Activated naive CD8-positive, alpha-beta T cell treated with anti-CD3 and anti-CD28 coated beads, Interleukin-2, amount 10 ng/mL, durations not matched to agents 7 days and 5 days (primary cell): ENCODE measurements around the gene KIF7. TPM values are rescaled to one million over a fixed set of nuclear protein-coding genes. Genes with fewer than 3 reads are reported as not detected.

Experiments used
- ATAC-seq: fragments of 150-1000 bp; cut with Tn5 transposase; one replicate; pipeline ENCODE4 v1.10.0; 2021; ENCODE audit warnings: low read depth, moderate library complexity
- POLR2A ChIA-PET: fragments of 350-600 bp; sonication (Branson Sonifier 250); formaldehyde crosslinking; loops from one replicate; lab custom pipeline; 2021; ENCODE audit warnings: antibody characterized with exemption; lab: Charles Lee
- DNase-seq: peaks from one replicate; pipeline ENCODE4 v3.0.0; 2021
- H3K27ac Mint-ChIP-seq: one replicate; pipeline ENCODE4 v1.8.0; 2022; ENCODE audit warnings: mild to moderate bottlenecking, mixed read lengths
- H3K27me3 Mint-ChIP-seq: one replicate; pipeline ENCODE4 v1.8.0; 2022; ENCODE audit warnings: mild to moderate bottlenecking, moderate library complexity, mixed read lengths
- H3K36me3 Mint-ChIP-seq: one replicate; pipeline ENCODE4 v1.8.0; 2021; ENCODE audit warnings: mild to moderate bottlenecking, mixed read lengths
- H3K4me1 Mint-ChIP-seq: one replicate; pipeline ENCODE4 v1.8.0; 2021; ENCODE audit warnings: mixed read lengths
- H3K4me3 Mint-ChIP-seq: one replicate; pipeline ENCODE4 v1.8.0; 2022; ENCODE audit warnings: mild to moderate bottlenecking, moderate library complexity, mixed read lengths
- H3K9me3 Mint-ChIP-seq: one replicate; pipeline ENCODE4 v1.8.0; 2021; ENCODE audit warnings: mixed read lengths
- total RNA-seq, 2 experiments: library from RNA; stranded (reverse); gene quantifications; one replicate each; pipeline ENCODE4 v1.2.3, GENCODE V29; 2021

KIF7 gene
- total RNA-seq, 2 experiments from 2014 or later: 0.14 to 0.20 TPM

DNA sequence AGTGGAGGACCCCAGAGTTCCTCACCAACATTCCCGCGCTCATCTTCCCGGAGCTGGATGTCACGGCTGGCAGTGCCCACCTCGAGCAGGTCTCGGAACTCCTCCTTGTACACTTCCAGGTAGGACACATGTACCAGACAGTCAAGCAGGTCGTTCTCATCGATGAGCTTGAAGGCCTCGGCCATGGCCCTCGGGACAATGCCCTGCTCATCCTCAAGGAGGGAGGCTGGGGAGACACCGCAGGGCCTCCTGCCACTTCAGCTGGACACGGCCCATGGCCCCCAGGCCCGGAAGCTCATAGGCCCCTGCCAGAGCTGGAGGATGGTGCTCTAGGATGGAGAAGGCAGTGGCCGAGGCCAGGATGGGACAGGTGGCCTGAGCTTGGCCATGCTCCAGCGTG lies 5.6 kb downstream of the KIF7 start:
- DNase-seq: no peak
- Mint-ChIP-seq H3K4me3 (no peak overlapping the region), H3K27me3 (peaks cover 17% of the 10 kb centered on the region), H3K4me1 (peaks cover 5% of the 10 kb centered on the region), H3K9me3 (no peaks in the 10 kb centered on the region), H3K27ac (no peak overlapping the region), H3K36me3 (no peaks in the 10 kb centered on the region)
- ATAC-seq: no peak
- POLR2A ChIA-PET: no interaction called here

DNA sequence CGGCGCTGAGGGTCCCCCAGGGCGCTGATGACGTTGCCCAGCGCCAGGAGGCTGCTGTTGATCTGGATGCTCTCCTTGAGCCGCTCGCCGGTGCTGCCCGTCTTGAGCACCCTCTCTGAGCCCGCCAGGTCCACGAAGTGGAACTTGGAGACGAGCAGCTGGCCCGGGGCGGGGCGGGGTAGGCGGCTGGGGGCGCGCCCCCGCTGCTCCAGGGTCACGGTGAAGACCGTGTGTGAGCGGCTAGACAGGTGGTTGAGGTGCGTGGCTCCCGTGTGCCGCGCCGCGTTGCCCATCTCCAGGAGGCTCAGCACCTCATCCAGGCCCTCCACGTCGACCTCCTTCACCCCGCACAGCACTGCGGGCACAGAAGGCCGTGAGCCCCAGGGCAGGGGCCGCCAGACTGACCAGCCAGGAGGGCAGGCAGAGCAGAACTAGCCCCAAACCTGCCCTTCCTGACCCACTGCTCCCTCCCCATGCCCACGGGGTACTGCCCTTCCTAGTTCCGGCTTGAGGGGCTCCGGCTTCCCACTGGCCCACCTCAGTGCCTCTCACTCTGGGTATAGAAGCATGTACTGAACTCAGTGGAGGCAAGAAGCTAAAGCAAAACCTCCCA lies 6.1 kb downstream of the KIF7 start:
- Mint-ChIP-seq H3K4me1 (no peaks in the 10 kb centered on the region), H3K9me3 (no peaks in the 10 kb centered on the region), H3K27ac (no peak overlapping the region), H3K36me3 (no peaks in the 10 kb centered on the region), H3K4me3 (no peak overlapping the region), H3K27me3 (peaks cover 11% of the 10 kb centered on the region)
- DNase-seq (no peak), ATAC-seq (no peak)
- POLR2A ChIA-PET: no interaction called here

DNA sequence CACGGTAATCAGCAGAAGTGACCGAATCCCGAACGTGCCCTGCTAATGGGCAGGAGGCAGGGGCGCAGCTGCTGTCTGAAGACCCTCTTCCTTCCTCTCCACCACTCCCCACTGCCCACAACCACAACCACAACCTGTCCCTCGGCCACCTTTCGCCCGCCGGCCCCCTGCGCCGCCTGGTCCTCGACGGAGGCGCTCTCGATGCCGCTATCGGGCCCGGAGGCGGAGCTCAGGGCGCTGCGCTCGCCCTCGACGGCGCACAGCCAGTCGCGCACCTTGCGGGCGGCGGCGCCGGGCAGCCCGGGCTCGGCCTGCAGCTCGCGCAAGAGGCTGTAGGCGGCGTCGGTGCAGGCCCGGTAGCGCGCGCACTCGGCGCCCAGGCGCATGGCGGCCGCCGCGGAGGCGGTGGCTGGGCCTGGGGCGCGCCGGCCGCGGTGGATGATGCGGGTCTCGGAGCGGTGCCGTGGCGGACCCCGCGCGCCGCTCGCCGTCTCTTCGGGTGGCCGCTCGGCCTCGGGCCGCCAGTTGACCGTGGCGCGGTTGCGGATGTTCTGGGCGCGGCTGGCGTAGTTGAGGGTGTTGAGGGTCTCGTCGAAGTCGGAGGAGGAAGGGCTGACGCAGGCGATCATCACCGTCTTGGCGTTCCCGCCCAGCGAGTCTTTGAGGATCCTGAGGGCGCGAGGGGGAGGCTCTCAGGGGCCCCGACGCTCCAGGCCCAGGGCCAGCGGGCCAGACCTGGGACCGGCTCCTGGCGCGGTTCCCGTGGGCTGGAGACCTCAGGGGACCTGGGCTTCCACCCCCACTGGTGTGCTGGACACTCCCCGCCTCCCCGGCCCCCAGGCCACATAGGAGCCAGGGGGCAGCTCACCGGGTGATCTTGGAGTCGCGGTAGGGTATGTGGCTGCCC lies 6.9 kb downstream of the KIF7 start:
- no peak overlapping the region for H3K4me3 Mint-ChIP-seq
- POLR2A ChIA-PET: no interaction called here
- H3K27me3 Mint-ChIP-seq: peaks cover 5% of the 10 kb centered on the region
- H3K9me3 Mint-ChIP-seq: no peaks in the 10 kb centered on the region
- no peaks in the 10 kb centered on the region for H3K36me3 Mint-ChIP-seq
- H3K27ac Mint-ChIP-seq: no peak overlapping the region
- ATAC-seq (no peak), DNase-seq (no peak)
- H3K4me1 Mint-ChIP-seq: no peaks in the 10 kb centered on the region

DNA sequence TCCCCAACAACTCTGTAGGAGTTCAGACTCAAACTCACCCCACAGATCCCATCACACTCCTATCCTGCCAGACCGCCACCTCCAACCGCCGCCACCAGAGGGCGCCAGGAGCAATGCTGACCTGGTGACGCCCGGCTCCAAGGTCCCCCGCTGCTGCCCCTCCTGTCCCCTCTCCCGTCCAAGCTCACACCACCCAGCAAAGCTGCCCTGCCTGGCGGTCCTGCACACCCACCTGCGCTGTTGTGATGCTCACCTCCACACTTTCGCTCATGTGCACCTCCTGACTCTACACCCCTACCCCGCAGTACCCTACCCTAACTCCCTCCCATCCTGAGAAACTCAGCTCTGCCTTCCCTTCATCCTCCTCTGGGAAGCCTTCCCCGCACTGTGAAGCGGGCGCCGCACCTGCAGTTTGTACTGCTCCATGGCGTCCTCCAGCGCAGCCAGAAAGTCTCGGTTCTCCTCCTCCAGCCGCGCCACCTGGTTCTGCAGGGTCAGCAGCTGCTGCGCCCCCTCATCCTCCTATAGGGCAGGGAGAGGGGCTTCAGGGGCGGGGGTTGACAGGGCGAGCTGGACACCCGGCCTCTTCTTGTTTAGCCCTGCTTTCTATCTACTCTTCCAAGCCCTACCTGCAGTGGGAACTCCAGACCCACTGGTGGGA lies 7.9 kb downstream of the KIF7 start:
- H3K27me3 Mint-ChIP-seq: no peaks in the 10 kb centered on the region
- H3K36me3 Mint-ChIP-seq: no peaks in the 10 kb centered on the region
- ATAC-seq (peak; percentile 67), DNase-seq (peak; percentile 82)
- no peak overlapping the region for H3K4me3 Mint-ChIP-seq
- no peak overlapping the region for H3K27ac Mint-ChIP-seq
- H3K4me1 Mint-ChIP-seq: peaks cover 5% of the 10 kb centered on the region
- no peaks in the 10 kb centered on the region for H3K9me3 Mint-ChIP-seq
- POLR2A ChIA-PET: no interaction called here

DNA sequence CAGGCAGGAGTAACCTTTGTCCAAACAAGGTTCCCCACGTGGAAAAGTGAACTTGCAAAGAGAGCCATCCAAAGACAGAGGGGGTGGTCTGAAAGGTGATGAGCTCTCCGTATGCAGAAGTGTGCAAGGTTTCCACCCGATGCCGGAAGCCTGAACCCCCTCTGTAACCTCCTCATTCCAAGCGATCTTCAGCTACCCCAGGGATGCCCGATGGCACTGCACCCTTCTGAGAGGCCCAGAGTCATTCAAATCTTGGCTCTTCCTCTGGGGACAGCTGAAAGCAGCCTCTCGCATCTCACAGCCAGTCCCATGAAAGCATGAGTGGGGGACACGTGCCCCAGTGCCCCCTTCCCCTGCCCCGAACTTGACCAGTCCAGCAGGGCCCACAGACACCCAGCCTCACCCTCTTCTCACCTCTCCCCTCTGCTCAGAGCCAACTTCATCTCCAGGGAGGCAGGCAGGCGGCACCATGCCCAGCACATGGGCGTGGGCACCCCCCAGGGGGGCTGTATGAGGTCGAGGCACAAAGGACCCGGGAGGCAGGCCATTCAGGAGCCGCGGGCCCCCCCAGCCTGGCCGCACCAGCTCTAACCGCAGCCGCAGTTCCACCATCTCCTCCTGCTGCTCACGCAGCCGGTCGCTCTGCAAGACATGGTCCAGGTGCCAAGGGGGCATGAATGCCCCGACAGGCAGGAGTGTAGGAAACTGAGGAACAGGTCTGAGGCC lies 8.7 kb downstream of the KIF7 start:
- no peak for ATAC-seq
- POLR2A ChIA-PET: no interaction called here
- H3K4me3 Mint-ChIP-seq: no peak overlapping the region
- H3K27ac Mint-ChIP-seq: no peak overlapping the region
- no peaks in the 10 kb centered on the region for H3K9me3 Mint-ChIP-seq
- H3K27me3 Mint-ChIP-seq: no peaks in the 10 kb centered on the region
- no peak for DNase-seq
- H3K36me3 Mint-ChIP-seq: no peaks in the 10 kb centered on the region
- H3K4me1 Mint-ChIP-seq: peaks cover 5% of the 10 kb centered on the region

DNA sequence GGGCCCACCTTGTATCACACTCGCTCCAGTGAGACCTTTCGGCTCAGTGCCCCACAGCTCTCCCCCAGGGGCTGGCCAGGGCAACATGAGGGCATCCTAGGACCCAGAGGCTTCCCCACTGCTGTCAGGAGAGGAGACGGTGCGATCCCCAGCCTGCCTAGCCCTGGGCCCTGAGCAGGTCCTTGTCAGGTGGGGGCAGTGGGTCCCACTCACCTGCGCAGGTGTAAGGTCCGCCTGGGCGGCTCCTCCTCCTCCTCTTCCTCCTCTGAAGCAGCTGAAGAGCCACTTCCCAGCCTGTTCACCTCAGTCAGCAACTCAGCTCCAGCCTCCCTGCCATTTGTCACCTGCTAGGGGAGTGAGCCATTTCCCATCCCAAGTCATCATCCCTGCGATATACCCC lies 9.6 kb downstream of the KIF7 start:
- peaks cover 5% of the 10 kb centered on the region for H3K4me1 Mint-ChIP-seq
- DNase-seq (no peak), ATAC-seq (no peak)
- no peaks in the 10 kb centered on the region for H3K9me3 Mint-ChIP-seq
- no peaks in the 10 kb centered on the region for H3K36me3 Mint-ChIP-seq
- H3K27me3 Mint-ChIP-seq: no peaks in the 10 kb centered on the region
- H3K27ac Mint-ChIP-seq: no peak overlapping the region
- H3K4me3 Mint-ChIP-seq: no peak overlapping the region
- POLR2A ChIA-PET: no interaction called here

DNA sequence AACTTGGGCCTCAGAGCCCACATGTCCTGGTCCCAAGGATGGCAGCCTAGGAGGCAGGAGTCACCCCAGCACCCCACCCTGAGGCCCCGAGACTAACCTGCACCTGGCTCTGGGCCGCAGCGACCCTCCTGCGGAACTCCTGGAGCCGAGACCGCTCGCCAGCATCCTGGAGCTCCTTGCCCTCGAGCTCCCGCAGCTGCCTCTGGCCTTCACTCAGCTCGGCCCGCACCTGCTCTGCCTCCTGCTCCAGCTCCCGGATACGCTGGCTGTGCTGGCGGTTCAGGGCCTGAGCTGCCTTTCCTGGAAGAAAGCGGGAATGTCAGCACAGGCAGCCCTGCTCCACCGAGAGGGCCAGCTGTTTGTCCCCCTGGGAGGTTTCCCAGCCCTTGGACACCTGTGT lies 13.2 kb downstream of the KIF7 start:
- Mint-ChIP-seq H3K27me3 (no peaks in the 10 kb centered on the region), H3K4me3 (no peak overlapping the region), H3K27ac (no peak overlapping the region), H3K36me3 (no peaks in the 10 kb centered on the region), H3K4me1 (peaks cover 5% of the 10 kb centered on the region), H3K9me3 (no peaks in the 10 kb centered on the region)
- no peak for DNase-seq
- ATAC-seq: no peak
- POLR2A ChIA-PET: no interaction called here

DNA sequence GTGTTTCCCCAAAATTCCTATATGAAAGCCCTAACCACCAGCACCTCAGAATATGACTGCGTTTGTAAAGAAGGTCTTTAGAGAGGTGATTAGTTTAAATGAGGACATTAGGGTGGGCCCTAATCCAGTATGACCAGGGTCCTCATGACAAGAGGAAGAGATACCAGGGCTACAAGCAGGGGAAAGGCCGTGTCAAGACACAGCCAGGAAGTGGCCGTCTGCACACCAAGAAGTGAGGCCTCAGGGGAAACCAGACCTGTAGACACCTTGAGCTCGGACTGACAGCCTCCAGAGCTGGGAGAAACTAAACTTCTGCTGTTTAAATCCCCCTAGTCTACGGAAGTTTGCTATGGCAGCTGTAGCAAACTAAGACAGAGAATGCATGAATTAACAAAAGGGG lies 14.2 kb downstream of the KIF7 start:
- H3K36me3 Mint-ChIP-seq: no peaks in the 10 kb centered on the region

DNA sequence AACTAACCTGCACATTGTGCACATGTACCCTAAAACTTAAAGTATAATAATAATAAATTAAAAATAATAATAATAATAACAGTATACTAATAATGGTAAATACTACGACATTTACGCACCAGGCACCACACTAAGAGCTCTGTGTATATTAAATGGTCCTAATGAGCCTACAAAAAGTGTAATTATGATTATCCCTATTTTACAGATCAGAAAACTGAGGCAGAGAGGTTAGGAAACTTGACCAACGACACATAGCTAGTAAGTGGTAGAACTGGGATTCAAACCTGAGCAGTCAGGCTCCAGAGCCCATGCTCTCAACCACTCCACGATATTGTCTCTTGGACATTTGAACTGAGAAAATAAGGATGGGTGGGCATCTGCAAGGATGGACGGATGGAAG lies 15.0 kb downstream of the KIF7 start:
- Mint-ChIP-seq H3K27ac (no peak overlapping the region), H3K27me3 (no peaks in the 10 kb centered on the region), H3K4me3 (no peak overlapping the region), H3K9me3 (peaks cover 2% of the 10 kb centered on the region), H3K36me3 (peaks cover 2% of the 10 kb centered on the region), H3K4me1 (peaks cover 5% of the 10 kb centered on the region)
- DNase-seq (no peak), ATAC-seq (no peak)
- POLR2A ChIA-PET: no interaction called here

More for the DNA sequence above, 14.2 kb downstream of the KIF7 start:
- ATAC-seq (no peak), DNase-seq (no peak)
- no peak overlapping the region for H3K27ac Mint-ChIP-seq
- peaks cover 5% of the 10 kb centered on the region for H3K4me1 Mint-ChIP-seq
- no peaks in the 10 kb centered on the region for H3K27me3 Mint-ChIP-seq
- POLR2A ChIA-PET: no interaction called here
- H3K9me3 Mint-ChIP-seq: no peaks in the 10 kb centered on the region
- no peak overlapping the region for H3K4me3 Mint-ChIP-seq

DNA sequence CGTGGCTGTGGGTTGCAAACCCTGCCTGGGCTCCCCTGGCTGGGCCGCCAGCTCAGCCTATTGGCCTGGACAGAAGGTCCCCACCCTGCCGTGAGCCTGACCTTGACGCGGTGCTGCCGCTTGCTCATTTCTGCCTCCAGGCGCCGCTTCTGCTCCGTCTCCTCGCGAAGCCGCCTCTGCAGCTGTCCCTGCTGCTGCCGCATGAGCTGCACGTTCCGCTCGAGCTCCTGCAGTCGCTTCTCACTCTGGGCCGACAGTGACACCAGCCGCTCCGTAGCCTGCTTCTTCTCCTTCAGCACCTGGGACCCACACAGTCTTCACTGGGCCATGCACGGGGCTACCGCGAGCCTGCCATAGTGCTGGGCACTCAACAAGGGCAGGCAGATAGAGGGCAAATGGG lies 21.7 kb downstream of the KIF7 start:
- ATAC-seq: no peak
- POLR2A ChIA-PET: no interaction called here
- H3K27ac Mint-ChIP-seq: no peak overlapping the region

DNA sequence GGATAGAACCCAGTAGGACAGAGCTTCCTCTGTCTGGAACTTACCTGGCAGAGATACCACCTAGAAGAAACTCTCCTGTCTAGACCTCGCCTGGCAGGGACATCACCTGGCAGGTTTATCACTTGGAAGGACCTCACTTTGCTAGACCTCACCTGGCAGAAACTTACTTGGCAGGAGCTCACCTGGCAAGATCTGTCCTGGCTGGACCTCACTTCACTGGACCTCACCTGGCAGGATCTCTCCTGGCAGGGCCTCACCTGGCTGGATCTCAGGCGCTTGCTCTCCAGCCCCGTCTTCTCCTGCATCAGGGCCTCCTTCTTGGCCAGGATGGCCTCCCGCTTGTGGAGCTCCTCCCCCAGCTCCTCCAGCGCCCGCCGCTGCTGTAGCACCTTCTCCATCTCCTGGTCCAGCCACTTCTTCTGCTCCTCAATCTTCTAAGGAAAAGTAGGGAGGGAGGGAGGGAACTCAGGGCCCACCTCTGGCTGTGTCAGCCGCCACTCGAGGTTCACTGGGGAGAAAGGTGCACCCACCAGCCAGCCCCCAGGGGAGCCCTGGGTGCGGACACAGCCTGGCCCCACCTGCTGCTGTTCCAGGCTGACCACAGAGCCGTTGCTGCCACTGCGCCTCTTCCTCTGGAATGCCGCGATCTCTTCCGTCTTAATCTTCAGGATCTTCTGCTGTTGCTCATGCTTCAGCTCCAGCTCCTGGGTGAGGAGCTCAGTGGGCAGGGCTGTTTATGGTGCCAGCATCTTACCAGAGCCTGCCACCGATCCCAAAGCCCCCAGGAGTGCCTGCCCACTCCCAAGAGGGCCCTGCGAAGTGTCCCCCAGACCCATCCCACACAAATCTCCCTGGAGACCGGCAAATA lies 22.5 kb downstream of the KIF7 start:
- Mint-ChIP-seq H3K36me3 (peaks cover 30% of the 10 kb centered on the region), H3K9me3 (peaks cover 2% of the 10 kb centered on the region), H3K4me3 (no peak overlapping the region), H3K4me1 (no peaks in the 10 kb centered on the region), H3K27me3 (no peaks in the 10 kb centered on the region), H3K27ac (no peak overlapping the region)
- POLR2A ChIA-PET: no interaction called here
- ATAC-seq: no peak
- no peak for DNase-seq

More for the DNA sequence above, 21.7 kb downstream of the KIF7 start:
- no peak for DNase-seq
- Mint-ChIP-seq H3K27me3 (no peaks in the 10 kb centered on the region), H3K4me1 (no peaks in the 10 kb centered on the region), H3K9me3 (peaks cover 2% of the 10 kb centered on the region), H3K4me3 (no peak overlapping the region), H3K36me3 (peaks cover 28% of the 10 kb centered on the region)

DNA sequence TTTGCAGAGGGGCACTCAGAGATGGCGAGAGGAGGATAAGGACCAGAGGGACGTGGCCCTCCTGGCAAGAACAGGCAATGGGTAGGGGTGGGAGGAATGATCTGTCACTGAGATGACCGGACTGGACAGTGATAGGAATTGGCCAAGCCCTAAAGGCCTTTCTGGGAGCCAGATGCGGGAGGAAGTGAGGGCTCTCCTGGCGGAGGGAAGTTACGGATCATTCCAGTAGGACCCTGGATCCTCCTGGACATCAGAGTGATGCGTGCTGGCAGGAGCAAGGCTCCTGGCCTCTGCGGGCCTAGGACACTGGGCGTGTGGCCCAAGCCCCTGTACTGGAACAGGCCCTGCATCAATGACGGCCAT lies 23.4 kb downstream of the KIF7 start:
- H3K27me3 Mint-ChIP-seq: no peaks in the 10 kb centered on the region
- H3K27ac Mint-ChIP-seq: no peak overlapping the region
- no peak overlapping the region for H3K4me3 Mint-ChIP-seq
- ATAC-seq: no peak
- H3K9me3 Mint-ChIP-seq: peaks cover 2% of the 10 kb centered on the region
- peaks cover 30% of the 10 kb centered on the region for H3K36me3 Mint-ChIP-seq
- POLR2A ChIA-PET: no interaction called here
- H3K4me1 Mint-ChIP-seq: no peaks in the 10 kb centered on the region
- no peak for DNase-seq
